Measurements from ENCODE around the gene BBC3.

Gene BBC3

GRCh38 chr19:47230054-47230920 lies 712 bp downstream of the BBC3 start:
- DNase-seq: peak; percentile 71

GRCh38 chr19:47229676-47230053 lies 1.3 kb downstream of the BBC3 start:
- DNase-seq: no peak

GRCh38 chr19:47228937-47229675 lies 1.9 kb downstream of the BBC3 start:
- peak; percentile 22 for DNase-seq

- no peak for DNase-seq
Measured at GRCh38 chr19:47228168-47228936, 2.6 kb downstream of the BBC3 start.

GRCh38 chr19:47227352-47228167 lies 3.4 kb downstream of the BBC3 start:
- DNase-seq: peak; percentile 22

GRCh38 chr19:47226426-47227351 lies 4.3 kb downstream of the BBC3 start:
- DNase-seq: peak; percentile 11

- DNase-seq: peak; percentile 81
Measured at GRCh38 chr19:47225746-47226425, 5.1 kb downstream of the BBC3 start.

GRCh38 chr19:47221890-47222289 lies 9.1 kb downstream of the BBC3 start:
- DNase-seq: no peak

- DNase-seq: no peak
Measured at GRCh38 chr19:47221080-47221841, 9.7 kb downstream of the BBC3 start.

- no peak for DNase-seq
Measured at GRCh38 chr19:47215581-47215980, 15.4 kb downstream of the BBC3 start.

GRCh38 chr19:47210689-47211316 lies 20.2 kb downstream of the BBC3 start:
- DNase-seq: peak; percentile 64

- DNase-seq: no peak
Measured at GRCh38 chr19:47210180-47210490, 20.9 kb downstream of the BBC3 start.

GRCh38 chr19:47209319-47210179 lies 21.4 kb downstream of the BBC3 start:
- DNase-seq: no peak

- no peak for DNase-seq
Measured at GRCh38 chr19:47203254-47203653, 27.7 kb downstream of the BBC3 start.

GRCh38 chr19:47200530-47200929 lies 30.5 kb downstream of the BBC3 start:
- DNase-seq: no peak

GRCh38 chr19:47197141-47197540 lies 33.9 kb downstream of the BBC3 start:
- no peak for DNase-seq

- no peak for DNase-seq
Measured at GRCh38 chr19:47195434-47195833, 35.6 kb downstream of the BBC3 start.

GRCh38 chr19:47190167-47190727 lies 40.8 kb downstream of the BBC3 start:
- DNase-seq: peak; percentile 70
